Measurements from ENCODE around the gene NOS3. TPM values are rescaled to one million over a fixed set of nuclear protein-coding genes. Genes with fewer than 3 reads are reported as not detected.

Gene NOS3
- total RNA-seq, 4 donors from 2014 or later, result 6.6 to 50.1 (median 15.8) TPM

DNA sequence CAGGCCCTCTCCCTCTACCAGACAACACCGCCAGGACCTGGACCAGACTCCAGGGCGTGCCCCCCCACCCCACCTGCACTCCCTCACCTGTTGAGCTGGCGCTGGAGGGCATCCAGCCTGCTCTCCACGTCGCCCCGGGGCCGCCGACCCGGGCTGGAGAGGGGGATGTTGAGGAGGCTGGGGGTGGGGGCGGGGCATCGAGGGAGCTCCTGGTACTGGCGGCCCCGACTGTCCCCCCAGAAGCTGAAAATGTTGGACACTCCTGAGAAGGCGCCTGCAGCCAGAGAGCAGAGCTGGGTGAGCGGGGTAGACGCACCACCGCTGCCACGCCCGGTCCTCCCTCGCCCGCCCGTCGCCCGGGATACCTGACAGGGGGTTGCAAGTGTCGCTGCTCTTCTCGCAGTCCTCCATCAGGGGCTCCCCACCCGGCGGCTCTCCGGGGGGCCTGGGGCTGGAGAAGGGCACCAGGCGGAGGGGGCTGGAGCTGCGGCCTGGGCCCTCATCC is 43.5 kb upstream of the NOS3 start:
- Histone ChIP-seq H3K27me3 (no peaks in the 10 kb centered on the region), H3K9me3 (no peaks in the 10 kb centered on the region), H3K36me3 (no peaks in the 10 kb centered on the region), H3K4me1 (no peaks in the 10 kb centered on the region), H3K4me3 (no peak overlapping the region), H3K27ac (no peak overlapping the region)
- intact Hi-C loops (cut with DNase I; ENCODE audit: low total_unique reads), result no loop called here
- TF ChIP-seq, protein P1, sequence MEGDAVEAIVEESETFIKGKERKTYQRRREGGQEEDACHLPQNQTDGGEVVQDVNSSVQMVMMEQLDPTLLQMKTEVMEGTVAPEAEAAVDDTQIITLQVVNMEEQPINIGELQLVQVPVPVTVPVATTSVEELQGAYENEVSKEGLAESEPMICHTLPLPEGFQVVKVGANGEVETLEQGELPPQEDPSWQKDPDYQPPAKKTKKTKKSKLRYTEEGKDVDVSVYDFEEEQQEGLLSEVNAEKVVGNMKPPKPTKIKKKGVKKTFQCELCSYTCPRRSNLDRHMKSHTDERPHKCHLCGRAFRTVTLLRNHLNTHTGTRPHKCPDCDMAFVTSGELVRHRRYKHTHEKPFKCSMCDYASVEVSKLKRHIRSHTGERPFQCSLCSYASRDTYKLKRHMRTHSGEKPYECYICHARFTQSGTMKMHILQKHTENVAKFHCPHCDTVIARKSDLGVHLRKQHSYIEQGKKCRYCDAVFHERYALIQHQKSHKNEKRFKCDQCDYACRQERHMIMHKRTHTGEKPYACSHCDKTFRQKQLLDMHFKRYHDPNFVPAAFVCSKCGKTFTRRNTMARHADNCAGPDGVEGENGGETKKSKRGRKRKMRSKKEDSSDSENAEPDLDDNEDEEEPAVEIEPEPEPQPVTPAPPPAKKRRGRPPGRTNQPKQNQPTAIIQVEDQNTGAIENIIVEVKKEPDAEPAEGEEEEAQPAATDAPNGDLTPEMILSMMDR (IDR thresholded peaks at IDR 0.05), result no peak
- TF ChIP-seq POLR2A (IDR thresholded peaks at IDR 0.05), result no peak
- DNase-seq, result no peak

DNA sequence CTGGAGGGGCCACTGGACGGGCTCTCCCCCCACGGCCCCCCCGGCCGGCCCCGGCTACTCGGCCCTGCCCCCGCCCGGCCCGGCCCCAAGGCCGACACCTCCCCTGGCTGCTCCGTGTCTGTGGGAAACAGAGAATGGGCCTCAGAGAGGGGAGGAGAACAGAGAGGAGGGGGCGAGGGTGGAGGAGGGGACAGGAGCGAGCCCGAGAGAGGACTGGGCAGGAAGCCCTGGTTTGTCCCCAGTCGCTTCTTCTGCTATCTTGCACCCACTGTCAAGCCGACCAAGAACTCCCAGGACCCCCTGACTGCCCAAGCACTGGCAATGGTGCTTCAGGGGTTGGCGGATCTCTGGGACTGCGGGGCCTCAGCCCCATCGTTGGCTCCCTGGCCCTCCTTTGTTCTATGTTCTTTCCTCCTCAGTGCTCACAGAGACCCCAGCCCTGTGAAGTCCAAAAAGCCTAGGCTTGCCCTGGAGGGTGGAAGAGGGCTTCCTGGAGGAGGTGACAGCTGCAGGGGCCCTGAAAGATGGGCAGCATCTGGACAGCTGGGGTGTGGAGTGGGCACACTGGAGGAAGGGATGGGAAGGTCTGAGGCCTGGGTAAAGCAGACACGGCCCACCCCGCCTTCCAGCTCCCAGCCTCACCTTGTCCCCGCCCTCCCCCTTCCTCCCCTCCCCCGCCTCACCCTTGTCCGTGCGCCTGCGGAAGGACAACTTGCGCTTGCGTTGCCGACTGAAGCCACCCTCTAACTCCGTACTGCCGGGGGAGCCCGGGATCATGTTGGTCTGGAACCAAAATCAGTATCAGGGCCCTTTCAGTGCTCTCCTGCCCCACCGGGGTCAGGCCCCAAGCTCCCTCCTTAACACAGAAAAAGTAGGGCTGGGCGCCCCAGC is 42.8 kb upstream of the NOS3 start:
- DNase-seq, result no peak
- H3K9me3 ChIP-seq, result no peaks in the 10 kb centered on the region
- H3K36me3 ChIP-seq, result no peaks in the 10 kb centered on the region
- no peak overlapping the region for H3K4me3 ChIP-seq
- TF ChIP-seq, protein P1 (IDR thresholded peaks at IDR 0.05), result no peak
- TF ChIP-seq POLR2A (IDR thresholded peaks at IDR 0.05), result no peak
- H3K27ac ChIP-seq, result no peak overlapping the region
- no peaks in the 10 kb centered on the region for H3K4me1 ChIP-seq
- intact Hi-C loops (cut with DNase I; ENCODE audit: low total_unique reads), result no loop called here
- no peaks in the 10 kb centered on the region for H3K27me3 ChIP-seq

DNA sequence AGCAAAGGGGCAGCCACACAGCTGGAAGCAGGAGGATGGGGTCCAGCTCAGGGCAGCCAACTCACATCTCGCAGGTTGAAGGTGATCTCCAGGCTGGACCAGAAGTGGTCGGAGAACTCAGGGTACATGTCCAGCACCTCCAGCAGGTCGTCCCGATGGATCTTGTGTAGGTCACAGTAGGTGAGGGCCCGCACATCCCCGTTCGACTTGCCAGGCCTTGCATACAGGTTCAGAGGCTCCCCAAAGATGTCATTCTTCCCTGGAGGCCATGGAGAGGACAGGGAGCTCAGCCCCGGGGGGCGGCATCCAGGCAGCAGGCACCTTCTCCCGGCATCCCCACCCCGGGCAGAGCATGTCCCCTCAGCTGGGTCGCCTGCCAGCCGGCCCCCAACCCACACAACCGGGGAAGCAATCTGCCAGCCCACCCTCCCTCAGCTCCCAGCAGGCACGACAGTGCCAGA is 42.0 kb upstream of the NOS3 start:
- H3K27me3 ChIP-seq, result no peaks in the 10 kb centered on the region
- no peaks in the 10 kb centered on the region for H3K9me3 ChIP-seq
- H3K4me1 ChIP-seq, result peaks cover 0 to 4% of the 10 kb centered on the region in 2 donors
- no peak overlapping the region for H3K27ac ChIP-seq
- intact Hi-C loops (cut with DNase I; ENCODE audit: low total_unique reads), result no loop called here
- no peaks in the 10 kb centered on the region for H3K36me3 ChIP-seq
- TF ChIP-seq, protein P1 (IDR thresholded peaks at IDR 0.05), result no peak
- TF ChIP-seq POLR2A (IDR thresholded peaks at IDR 0.05), result no peak
- no peak overlapping the region for H3K4me3 ChIP-seq
- DNase-seq, result no peak

DNA sequence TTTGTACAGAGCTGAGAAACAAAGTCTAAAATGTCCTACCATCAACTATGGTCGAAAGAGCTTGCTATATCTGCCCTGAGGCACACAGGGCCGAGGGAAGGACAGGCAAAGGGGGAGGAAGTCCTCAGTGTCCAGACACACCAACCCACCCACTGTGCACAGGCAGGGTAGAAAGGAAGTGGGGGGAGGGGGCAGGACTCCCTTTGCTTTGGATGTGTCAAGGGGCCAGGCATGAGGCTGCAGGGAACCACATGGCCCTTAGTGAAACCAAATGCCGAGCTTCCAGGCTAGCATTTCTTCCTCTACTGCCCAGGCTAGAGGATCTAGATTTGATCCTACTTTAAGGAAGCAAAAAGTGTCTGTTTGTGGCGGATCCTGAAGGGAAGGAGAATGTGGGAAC is 41.3 kb upstream of the NOS3 start:
- no peaks in the 10 kb centered on the region for H3K9me3 ChIP-seq
- no peak overlapping the region for H3K27ac ChIP-seq
- TF ChIP-seq POLR2A (IDR thresholded peaks at IDR 0.05), result no peak
- TF ChIP-seq, protein P1 (IDR thresholded peaks at IDR 0.05), result no peak
- H3K36me3 ChIP-seq, result no peaks in the 10 kb centered on the region
- H3K4me3 ChIP-seq, result no peak overlapping the region
- no peaks in the 10 kb centered on the region for H3K27me3 ChIP-seq
- peaks cover 0 to 6% of the 10 kb centered on the region in 2 donors for H3K4me1 ChIP-seq
- peak in 1 of 2 donors; percentile 3 for DNase-seq
- intact Hi-C loops (cut with DNase I; ENCODE audit: low total_unique reads), result no loop called here

DNA sequence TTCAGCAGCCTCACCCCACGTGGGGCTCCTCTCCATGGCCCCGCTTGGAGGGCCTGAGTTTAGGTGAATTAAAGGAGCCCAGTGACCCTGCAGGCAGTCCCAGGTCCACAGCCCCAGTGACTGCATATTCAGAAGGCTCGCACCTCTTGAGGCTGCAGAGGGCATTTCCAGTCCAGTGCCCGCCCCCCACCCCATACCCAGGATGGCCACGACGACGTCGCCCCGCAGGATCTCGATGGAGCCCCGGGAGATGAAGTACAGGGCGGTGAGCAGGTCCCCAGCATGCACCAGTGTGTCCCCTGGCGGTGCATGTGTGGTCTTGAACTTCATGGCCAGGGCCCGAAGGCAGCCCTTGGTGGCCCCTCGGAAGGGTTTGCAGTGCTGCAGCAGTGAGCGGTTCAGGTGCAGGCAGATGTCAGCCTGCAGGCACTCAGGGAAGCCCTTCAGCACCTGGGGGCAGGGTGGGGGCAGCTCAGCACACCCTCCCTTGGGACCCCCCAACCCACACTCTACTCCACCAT is 40.8 kb upstream of the NOS3 start:
- no peaks in the 10 kb centered on the region for H3K27me3 ChIP-seq
- H3K4me1 ChIP-seq, result peaks cover 0 to 10% of the 10 kb centered on the region in 2 donors
- TF ChIP-seq POLR2A (IDR thresholded peaks at IDR 0.05), result no peak
- no peak overlapping the region for H3K4me3 ChIP-seq
- H3K36me3 ChIP-seq, result no peaks in the 10 kb centered on the region
- peak in 1 of 2 donors; percentile 6 for DNase-seq
- intact Hi-C loops (cut with DNase I; ENCODE audit: low total_unique reads), result no loop called here
- H3K27ac ChIP-seq, result no peak overlapping the region
- H3K9me3 ChIP-seq, result no peaks in the 10 kb centered on the region

Measured in uterus (tissue), 4 donors.